Epithelial cell of proximal tubule (primary cell): ENCODE data around the gene NDUFB8. TPM values are rescaled to one million over a fixed set of nuclear protein-coding genes. Genes with fewer than 3 reads are reported as not detected.

ENCODE experiments used
- DNase-seq: peaks from one replicate; pipeline ENCODE4 v3.0.0-alpha.2; 2011; ENCODE audit warnings: low read depth
- H3K4me3 ChIP-seq: 2 replicates; pipeline ENCODE4 v1.5.1; 2011; ENCODE audit warnings: low read depth, mild to moderate bottlenecking, low read length
- CTCF ChIP-seq: conservative IDR thresholded peaks from 2 replicates; pipeline ENCODE4 v1.5.1; 2012; ENCODE audit warnings: low read depth, mild to moderate bottlenecking, low read length
- total RNA-seq: library from RNA; depleted of rRNA; stranded (reverse); fragments of >200 nt; gene quantifications from 2 replicates; pipeline ENCODE4 v1.2.3, GENCODE V29; 2015

Gene NDUFB8
- total RNA-seq, 1 donor from 2014 or later, result 269 TPM

GRCh38 chr10:100508691-100509150, 20.9 kb downstream of the NDUFB8 start:
- no peak overlapping the region for H3K4me3 ChIP-seq
- TF ChIP-seq CTCF, result peak; percentile 85
- DNase-seq, result no peak

GRCh38 chr10:100508266-100508665, 21.4 kb downstream of the NDUFB8 start:
- DNase-seq, result no peak
- H3K4me3 ChIP-seq, result no peak overlapping the region
- no peak for TF ChIP-seq CTCF

- DNase-seq, result no peak
- no peak overlapping the region for H3K4me3 ChIP-seq
Observed at GRCh38 chr10:100507357-100507732, 22.3 kb downstream of the NDUFB8 start.

GRCh38 chr10:100506596-100507356, 22.9 kb downstream of the NDUFB8 start:
- TF ChIP-seq CTCF, result no peak
- DNase-seq, result no peak
- H3K4me3 ChIP-seq, result no peak overlapping the region

More at GRCh38 chr10:100507357-100507732, 22.3 kb downstream of the NDUFB8 start:
- no peak for TF ChIP-seq CTCF

- no peak overlapping the region for H3K4me3 ChIP-seq
- TF ChIP-seq CTCF, result no peak
- DNase-seq, result no peak
Observed at GRCh38 chr10:100505164-100505563, 24.5 kb downstream of the NDUFB8 start.

GRCh38 chr10:100504096-100504495, 25.6 kb downstream of the NDUFB8 start:
- TF ChIP-seq CTCF, result no peak
- DNase-seq, result no peak
- H3K4me3 ChIP-seq, result no peak overlapping the region

GRCh38 chr10:100502926-100503494, 26.7 kb downstream of the NDUFB8 start:
- H3K4me3 ChIP-seq, result no peak overlapping the region
- DNase-seq, result no peak
- TF ChIP-seq CTCF, result no peak
